Measurements from ENCODE around the gene TGFB1. TPM values are rescaled to one million over a fixed set of nuclear protein-coding genes. Genes with fewer than 3 reads are reported as not detected.

The TGFB1 gene
- total RNA-seq, 1 donor from 2014 or later: 193 TPM

GRCh38 chr19:41325640-41325946, 28.1 kb downstream of the TGFB1 start:
- peaks cover 28% of the 10 kb centered on the region for H3K27me3 Mint-ChIP-seq (ENCODE audit: unreplicated experiment)
- H3K36me3 Mint-ChIP-seq (ENCODE audit: low read depth, unreplicated experiment): peaks cover 37% of the 10 kb centered on the region
- no peak for TF ChIP-seq CTCF (IDR thresholded peaks at IDR 0.05; ENCODE audit: unreplicated experiment)
- no peak for DNase-seq (ENCODE audit: low spot score)
- H3K4me1 Mint-ChIP-seq (ENCODE audit: unreplicated experiment): peaks cover 61% of the 10 kb centered on the region
- H3K9me3 Mint-ChIP-seq (ENCODE audit: unreplicated experiment): no peaks in the 10 kb centered on the region
- peak overlapping the region; percentile 83 for H3K4me3 Mint-ChIP-seq (ENCODE audit: unreplicated experiment)
- H3K27ac Mint-ChIP-seq (ENCODE audit: unreplicated experiment): peak overlapping the region; percentile 84

GRCh38 chr19:41324921-41325639, 28.6 kb downstream of the TGFB1 start:
- H3K4me1 Mint-ChIP-seq (ENCODE audit: unreplicated experiment): peaks cover 59% of the 10 kb centered on the region
- H3K9me3 Mint-ChIP-seq (ENCODE audit: unreplicated experiment): no peaks in the 10 kb centered on the region
- peaks cover 28% of the 10 kb centered on the region for H3K27me3 Mint-ChIP-seq (ENCODE audit: unreplicated experiment)
- peak overlapping the region; percentile 83 for H3K4me3 Mint-ChIP-seq (ENCODE audit: unreplicated experiment)
- peak; percentile 65 for DNase-seq (ENCODE audit: low spot score)
- TF ChIP-seq CTCF (IDR thresholded peaks at IDR 0.05; ENCODE audit: unreplicated experiment): no peak
- peaks cover 33% of the 10 kb centered on the region for H3K36me3 Mint-ChIP-seq (ENCODE audit: low read depth, unreplicated experiment)
- peak overlapping the region; percentile 84 for H3K27ac Mint-ChIP-seq (ENCODE audit: unreplicated experiment)

GRCh38 chr19:41324231-41324702, 29.5 kb downstream of the TGFB1 start:
- Mint-ChIP-seq H3K9me3 (ENCODE audit: unreplicated experiment) (no peaks in the 10 kb centered on the region), H3K27me3 (ENCODE audit: unreplicated experiment) (peaks cover 31% of the 10 kb centered on the region), H3K36me3 (ENCODE audit: low read depth, unreplicated experiment) (peaks cover 38% of the 10 kb centered on the region), H3K4me3 (ENCODE audit: unreplicated experiment) (no peak overlapping the region), H3K27ac (ENCODE audit: unreplicated experiment) (peak overlapping the region; percentile 67), H3K4me1 (ENCODE audit: unreplicated experiment) (peaks cover 59% of the 10 kb centered on the region)
- no peak for TF ChIP-seq CTCF (IDR thresholded peaks at IDR 0.05; ENCODE audit: unreplicated experiment)
- no peak for DNase-seq (ENCODE audit: low spot score)

- peaks cover 52% of the 10 kb centered on the region for H3K4me1 Mint-ChIP-seq (ENCODE audit: unreplicated experiment)
- H3K4me3 Mint-ChIP-seq (ENCODE audit: unreplicated experiment): no peak overlapping the region
Observed at GRCh38 chr19:41323430-41324125, 30.1 kb downstream of the TGFB1 start.

More at GRCh38 chr19:41323430-41324125, 30.1 kb downstream of the TGFB1 start:
- Mint-ChIP-seq H3K27ac (ENCODE audit: unreplicated experiment) (peak overlapping the region; percentile 67), H3K36me3 (ENCODE audit: low read depth, unreplicated experiment) (peaks cover 36% of the 10 kb centered on the region), H3K9me3 (ENCODE audit: unreplicated experiment) (no peaks in the 10 kb centered on the region), H3K27me3 (ENCODE audit: unreplicated experiment) (peaks cover 28% of the 10 kb centered on the region)
- DNase-seq (ENCODE audit: low spot score): no peak
- TF ChIP-seq CTCF (IDR thresholded peaks at IDR 0.05; ENCODE audit: unreplicated experiment): no peak
